Measurements from ENCODE around the gene SAMD4A.

Gene SAMD4A

GRCh38 chr14:54712465-54713200 lies 145.7 kb downstream of the SAMD4A start:
- in situ Hi-C loops (cut with HindIII; ENCODE audit: low sequenced_read_pairs) = no loop called here
- no peak for DNase-seq (ENCODE audit: low read depth)
- H3K4me3 ChIP-seq (ENCODE audit: low read depth, low read length) = no peak overlapping the region
- no peak for TF ChIP-seq CTCF (IDR thresholded peaks at IDR 0.05; ENCODE audit: low read depth, low read length, missing control alignments)

- TF ChIP-seq CTCF (IDR thresholded peaks at IDR 0.05; ENCODE audit: low read depth, low read length, missing control alignments) = no peak
- H3K4me3 ChIP-seq (ENCODE audit: low read depth, low read length) = no peak overlapping the region
- in situ Hi-C loops (cut with HindIII; ENCODE audit: low sequenced_read_pairs) = no loop called here
- DNase-seq (ENCODE audit: low read depth) = peak; percentile 45
These were observed 146.5 kb downstream of the SAMD4A start for GRCh38 chr14:54713379-54713778.

GRCh38 chr14:54715239-54715638 lies 148.3 kb downstream of the SAMD4A start:
- DNase-seq (ENCODE audit: low read depth) = no peak
- H3K4me3 ChIP-seq (ENCODE audit: low read depth, low read length) = no peak overlapping the region
- in situ Hi-C loops (cut with HindIII; ENCODE audit: low sequenced_read_pairs) = no loop called here
- TF ChIP-seq CTCF (IDR thresholded peaks at IDR 0.05; ENCODE audit: low read depth, low read length, missing control alignments) = peak; percentile 14

- no peak for DNase-seq (ENCODE audit: low read depth)
- H3K4me3 ChIP-seq (ENCODE audit: low read depth, low read length) = no peak overlapping the region
- TF ChIP-seq CTCF (IDR thresholded peaks at IDR 0.05; ENCODE audit: low read depth, low read length, missing control alignments) = no peak
- in situ Hi-C loops (cut with HindIII; ENCODE audit: low sequenced_read_pairs) = no loop called here
These were observed 148.9 kb downstream of the SAMD4A start for GRCh38 chr14:54715811-54716210.

- no peak for TF ChIP-seq CTCF (IDR thresholded peaks at IDR 0.05; ENCODE audit: low read depth, low read length, missing control alignments)
- in situ Hi-C loops (cut with HindIII; ENCODE audit: low sequenced_read_pairs) = no loop called here
- no peak for DNase-seq (ENCODE audit: low read depth)
- no peak overlapping the region for H3K4me3 ChIP-seq (ENCODE audit: low read depth, low read length)
These were observed 149.9 kb downstream of the SAMD4A start for GRCh38 chr14:54716862-54717261.

GRCh38 chr14:54718046-54718445 lies 151.1 kb downstream of the SAMD4A start:
- no peak overlapping the region for H3K4me3 ChIP-seq (ENCODE audit: low read depth, low read length)
- no peak for TF ChIP-seq CTCF (IDR thresholded peaks at IDR 0.05; ENCODE audit: low read depth, low read length, missing control alignments)
- in situ Hi-C loops (cut with HindIII; ENCODE audit: low sequenced_read_pairs) = no loop called here
- DNase-seq (ENCODE audit: low read depth) = no peak
